Mucosa of gallbladder (tissue), 1 donor: ENCODE results near the gene BMP7. TPM values are rescaled to one million over a fixed set of nuclear protein-coding genes. Genes with fewer than 3 reads are reported as not detected.

Experiments
- DNase-seq: peaks from one replicate; pipeline ENCODE4 v3.0.0-alpha.2; 2020; ENCODE audit warnings: low spot score
- total RNA-seq: library from RNA; stranded (reverse); gene quantifications from one replicate; pipeline ENCODE4 v1.2.1, GENCODE V29; 2021
- donor health status: DM: no; HTN: no; CAD: no.

Gene BMP7
- total RNA-seq, result 1.2 TPM

DNA sequence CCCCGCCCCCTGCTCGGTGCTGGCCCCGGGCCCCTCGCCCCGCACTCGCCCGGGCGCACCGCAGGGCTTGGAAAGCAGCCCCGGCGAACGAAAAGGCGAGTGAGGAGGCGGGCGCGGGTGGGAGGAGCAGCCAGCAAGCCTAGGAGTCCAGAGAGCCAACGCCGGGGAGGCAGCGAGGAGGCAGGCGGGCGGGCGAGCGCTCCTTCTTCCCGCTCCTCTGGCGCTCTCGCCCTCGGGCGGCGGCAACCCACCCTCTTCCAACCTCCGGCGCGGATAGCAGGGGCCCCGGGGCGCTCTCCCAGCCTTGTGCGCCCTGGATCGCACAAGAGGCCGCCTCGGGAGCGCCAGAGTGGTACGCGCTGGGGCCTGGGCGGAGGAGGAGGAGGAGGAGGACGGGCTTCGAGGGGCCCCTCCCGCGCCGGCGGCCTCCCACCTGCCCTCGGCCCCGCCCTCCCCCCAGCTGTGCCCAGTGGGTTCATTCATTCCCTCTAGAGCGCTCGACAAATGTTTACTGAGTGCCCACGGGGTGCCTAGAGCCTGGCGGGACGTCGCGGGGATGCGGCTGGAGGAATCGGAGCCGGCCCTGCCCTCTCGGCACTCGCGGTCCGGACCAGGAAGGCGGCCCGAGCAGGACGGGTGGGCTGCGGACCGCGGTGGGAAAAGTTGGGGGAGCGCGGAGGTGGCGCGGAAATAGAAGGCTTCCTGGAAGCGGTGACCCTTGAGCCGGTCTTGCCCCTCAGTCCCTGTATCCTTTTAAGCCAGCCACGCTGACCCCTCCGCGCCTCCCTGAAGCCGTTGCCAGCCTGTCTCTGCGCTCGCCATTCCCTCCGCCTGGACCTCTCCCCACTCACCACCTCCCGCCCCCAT is at the start of gene BMP7:
TSS of gene BMP7 (minus strand) at position 351 of the 867 bp plus-strand sequence. CDS start 519 bp downstream, outside the sequence.
- DNase-seq, result no peak

DNA sequence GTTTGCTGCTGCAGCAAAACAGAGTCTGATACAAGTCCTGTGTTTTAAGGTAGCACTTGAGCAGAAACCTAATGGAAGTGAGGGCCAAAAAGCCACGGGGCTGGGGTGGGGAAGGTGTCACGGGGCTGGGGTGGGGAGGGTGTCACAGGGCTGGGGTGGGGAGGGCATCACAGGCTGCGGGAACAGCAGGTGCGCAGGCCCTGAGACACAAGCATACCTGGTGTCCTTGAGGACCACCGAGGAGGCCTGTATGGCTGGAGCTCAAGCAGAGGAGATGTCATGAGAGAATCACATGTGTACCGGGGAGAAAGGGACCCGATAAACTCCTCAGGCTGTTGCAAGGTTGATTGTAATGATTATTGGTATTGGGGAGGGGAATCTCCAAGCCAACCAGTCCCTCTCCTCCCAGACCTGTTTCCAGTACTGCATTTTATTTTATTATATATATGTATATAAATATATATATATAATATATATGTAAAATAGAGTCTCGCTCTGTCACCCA is 49.6 kb upstream of the BMP7 start:
- no peak for DNase-seq

DNA sequence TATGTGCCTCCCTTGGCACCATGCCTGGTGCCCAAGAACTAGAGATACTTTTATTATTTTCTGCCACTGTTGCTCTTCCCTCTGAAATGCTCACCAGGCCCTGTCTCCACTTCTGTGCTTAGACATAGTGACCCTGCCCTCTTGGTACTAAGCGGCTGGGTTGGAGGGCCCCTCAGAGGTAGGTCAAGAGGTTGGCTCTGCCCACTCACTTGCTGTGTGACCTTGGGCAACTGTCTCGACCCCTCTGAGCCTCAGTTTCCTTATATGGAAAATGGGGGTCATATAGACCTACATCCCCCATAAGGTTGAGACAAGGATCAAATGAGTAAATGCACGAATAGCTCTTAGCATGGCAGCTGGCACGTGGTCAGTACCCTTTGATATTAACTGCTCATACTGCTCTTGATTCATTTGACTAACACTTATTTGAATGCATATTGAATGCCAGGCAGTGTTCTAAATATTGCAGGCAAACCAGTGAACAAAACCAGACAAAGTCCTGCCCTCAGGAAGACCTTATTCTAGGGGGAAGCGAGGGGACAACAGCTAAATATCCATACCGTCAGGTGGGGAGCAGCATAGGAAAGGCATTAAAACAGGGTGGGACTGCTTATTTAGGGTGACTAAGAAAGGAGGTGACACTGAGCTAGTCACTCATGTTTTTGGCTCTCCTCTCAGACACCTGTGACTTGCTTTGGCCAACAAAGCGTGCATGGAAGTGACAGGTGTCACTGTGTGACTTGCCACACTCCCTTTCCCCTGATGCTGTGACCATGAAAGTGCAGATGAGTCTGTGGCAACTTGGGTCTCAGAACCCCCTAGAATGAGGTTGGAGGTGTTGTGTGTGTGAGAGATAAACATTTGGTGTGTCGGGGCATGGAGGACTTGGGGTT is 48.9 kb upstream of the BMP7 start:
- DNase-seq, result no peak

DNA sequence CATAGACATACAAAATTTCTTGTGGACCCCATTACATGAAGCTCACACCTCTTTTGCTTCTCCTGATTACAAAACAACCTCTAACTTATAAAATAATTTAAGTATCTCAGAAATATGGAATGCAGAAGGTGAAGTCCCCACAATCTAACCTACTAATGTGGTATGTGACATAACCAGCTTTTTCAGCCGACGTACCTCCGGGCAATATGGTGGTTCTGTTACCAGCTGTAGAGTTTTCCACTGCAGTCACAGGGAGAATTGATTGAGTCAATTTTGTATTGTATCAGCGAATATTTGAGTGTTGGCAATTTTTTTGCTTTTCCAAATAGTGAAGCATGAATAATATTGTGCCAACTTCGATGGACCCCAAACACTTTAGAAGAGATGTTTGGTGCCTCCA is 47.5 kb upstream of the BMP7 start:
- DNase-seq, result no peak

DNA sequence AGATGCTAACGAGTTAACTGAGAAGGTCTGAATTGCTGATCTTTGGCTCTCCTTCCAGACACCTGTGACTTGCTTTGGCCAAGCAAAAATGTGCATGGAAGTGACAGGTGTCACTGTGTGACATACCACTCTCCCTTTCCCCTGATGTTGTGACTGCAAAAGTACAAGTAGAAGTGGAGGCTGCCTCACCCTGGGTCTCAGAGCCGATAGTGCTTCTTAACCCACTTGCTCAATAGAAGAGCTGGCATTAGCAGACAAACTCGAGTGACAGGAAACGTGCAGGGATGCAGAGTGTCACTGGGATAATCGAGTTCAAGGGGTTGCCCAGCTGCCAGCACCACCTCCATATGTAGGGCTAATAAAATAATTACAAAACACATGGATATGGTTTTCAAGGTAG is 46.8 kb upstream of the BMP7 start:
- DNase-seq, result no peak

DNA sequence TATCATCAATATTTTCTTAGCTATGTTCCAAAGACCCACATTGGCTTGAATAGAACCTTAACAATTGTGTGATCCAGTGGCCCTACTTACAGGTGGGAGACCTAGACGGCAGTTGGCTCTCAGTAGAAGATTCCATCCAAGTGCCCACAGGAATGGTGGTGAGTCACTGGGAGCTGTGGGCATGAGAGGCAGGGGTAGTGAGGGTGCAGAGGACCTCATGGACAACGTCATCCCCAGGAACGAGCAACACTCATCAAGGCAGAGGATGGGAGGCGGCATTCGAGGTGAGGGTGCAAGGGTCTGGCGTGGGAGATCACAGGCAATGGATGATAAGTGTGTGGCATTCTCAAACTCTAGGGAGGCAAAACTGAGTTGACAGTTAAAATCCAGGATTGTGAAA is 45.7 kb upstream of the BMP7 start:
- DNase-seq, result no peak

DNA sequence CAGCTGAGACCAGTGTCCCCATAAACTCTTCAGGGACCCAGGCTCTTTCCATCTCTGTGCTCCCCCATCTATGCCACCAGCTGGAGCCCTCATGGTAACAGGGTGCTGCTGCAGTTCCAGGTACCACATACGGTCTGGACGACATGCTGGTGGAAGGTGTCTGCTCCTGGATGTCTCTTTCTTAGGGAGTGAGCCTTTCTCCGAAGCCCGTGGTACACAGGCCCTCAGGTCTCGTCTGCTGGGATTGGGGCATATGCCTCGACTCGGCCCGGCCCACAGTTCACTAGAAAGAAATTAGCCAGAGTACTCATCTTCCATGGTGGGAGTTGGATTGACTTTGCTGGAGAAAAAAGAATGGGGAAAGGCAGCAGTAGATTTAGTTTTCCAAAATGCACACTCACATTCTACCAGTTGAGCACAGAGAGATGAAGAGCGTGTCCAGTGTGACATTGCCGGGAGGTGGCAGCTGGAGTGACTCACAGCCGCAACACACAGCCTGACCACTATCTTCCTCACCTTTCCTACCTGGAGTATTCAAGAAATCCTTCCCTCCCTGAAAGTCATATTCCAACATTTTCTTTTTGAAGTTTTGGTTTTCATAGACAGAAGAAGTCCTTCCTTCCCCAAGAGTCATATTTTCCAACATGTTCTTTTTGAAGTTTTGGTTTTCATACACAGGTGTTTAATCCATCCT is 44.5 kb upstream of the BMP7 start:
- DNase-seq, result no peak

DNA sequence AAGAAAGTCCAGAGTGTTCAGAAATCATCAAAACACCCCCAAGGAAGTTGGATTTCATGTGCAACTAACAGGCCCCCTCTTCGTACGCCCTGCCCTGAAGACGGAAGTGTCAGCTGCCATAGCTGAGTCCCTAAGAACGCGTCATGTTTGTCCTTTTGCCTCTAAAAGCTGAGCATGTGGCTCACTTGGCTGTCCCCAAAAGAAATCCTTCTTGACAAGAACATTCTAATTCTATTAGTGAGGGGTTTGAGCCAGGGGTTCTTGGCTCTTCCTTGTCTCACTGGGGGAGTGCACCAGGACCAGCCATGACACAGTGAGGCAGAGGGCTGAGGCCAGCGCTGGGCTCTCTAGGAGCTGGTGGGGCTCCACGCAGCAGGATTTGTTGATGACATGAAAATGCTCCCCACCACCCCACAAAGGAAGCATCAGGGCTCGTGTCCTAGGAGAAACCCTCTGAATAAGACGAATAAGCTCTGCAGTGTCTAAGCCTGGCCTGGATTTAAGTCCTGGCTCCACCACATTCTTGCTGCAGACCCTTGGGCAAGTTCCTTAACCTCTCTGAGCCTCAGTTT is 43.2 kb upstream of the BMP7 start:
- no peak for DNase-seq

DNA sequence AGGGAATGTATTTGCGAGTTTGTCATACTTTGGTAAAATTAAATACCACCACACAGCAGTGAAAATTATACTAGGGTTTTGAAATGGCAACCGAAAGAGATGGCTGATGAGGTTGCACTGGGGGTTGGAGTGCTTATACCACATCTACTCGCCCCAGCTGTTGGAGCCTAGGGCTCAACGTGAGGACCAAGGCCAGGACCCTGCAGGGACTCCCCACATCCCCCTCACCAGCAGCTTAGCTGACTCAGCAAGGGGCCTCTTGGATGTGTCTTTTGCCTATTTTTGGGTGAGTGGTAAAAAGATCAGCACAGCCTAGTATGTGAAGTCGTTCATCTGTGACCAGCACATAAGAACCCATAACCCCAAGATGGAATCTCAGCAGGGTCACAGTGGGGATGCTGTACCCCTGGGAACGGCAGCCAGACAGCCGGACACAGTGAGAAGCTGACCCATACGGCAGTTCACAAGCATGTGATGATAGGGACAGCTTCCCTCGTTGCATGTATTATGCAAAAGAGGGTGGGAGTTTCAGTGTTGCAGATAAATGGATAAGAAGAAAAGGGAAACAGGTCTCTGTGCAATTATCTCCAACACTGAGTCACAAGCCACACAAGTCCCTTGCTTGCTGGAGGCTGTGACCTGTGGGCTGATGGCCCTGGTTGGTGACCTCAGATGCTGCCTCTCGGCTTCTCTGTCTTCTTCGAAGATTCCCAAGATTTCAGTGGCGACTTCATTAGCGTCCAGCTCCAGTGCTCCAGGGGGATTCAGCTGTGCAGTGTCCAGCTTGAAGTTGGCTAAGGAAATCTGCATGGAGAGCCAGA is 42.2 kb upstream of the BMP7 start:
- no peak for DNase-seq

DNA sequence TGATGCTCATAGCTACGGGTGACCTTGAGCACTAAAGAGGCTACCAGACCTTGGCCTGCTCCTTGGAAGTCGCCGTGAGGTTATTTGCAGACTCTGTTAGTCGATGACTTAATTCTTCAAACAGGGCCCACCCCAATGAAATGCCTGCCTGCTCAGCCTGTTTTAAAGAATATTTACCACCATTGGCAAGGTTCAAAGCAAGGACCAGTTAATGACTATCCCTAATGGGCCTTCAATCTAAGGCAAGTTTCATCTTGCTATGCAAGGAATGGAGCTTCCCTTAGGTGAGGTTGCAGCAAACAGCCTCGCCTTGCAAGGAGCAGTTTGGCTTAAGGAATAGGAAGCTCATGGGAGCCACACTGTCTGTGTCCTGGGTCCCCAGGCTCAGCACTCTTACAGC is 40.3 kb upstream of the BMP7 start:
- DNase-seq, result no peak

DNA sequence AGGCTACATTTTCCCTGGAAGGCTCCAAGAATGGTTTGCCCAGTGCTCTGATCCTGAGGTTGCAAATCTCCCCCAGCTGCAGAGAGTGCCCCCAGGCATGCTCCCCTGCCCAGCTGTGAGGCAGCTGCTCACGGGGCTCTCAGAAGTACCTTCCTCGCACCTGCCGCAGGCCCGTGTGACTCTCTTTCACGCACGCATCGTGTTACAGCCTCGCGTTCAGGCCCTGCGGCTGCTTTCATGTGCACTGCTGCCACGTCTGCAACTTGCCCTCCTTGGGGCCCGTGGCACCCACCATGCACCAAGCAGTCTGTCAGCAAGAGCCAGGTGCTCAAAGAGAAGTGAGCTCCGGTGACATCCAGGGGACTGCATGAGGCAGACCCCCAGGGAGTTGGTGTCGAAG is 34.6 kb upstream of the BMP7 start:
- DNase-seq, result no peak

DNA sequence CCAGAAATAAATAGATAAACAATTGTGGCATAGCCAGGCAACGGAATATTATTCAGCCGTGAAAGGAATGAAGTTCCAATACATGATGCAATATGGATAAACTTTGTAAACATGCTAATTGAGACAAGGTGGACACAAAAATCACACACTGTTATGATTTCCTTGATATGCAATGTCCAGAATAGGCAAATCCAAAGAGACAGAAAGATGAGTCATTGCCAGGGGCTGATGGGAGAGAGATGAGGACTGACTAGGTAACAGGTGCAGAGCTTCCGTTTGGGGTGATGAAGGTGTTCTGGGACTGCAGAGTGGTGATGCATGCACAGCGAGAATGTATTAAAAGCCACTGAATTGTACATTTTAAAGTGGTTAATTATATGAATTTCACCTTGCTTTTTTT is 32.0 kb upstream of the BMP7 start:
- no peak for DNase-seq

DNA sequence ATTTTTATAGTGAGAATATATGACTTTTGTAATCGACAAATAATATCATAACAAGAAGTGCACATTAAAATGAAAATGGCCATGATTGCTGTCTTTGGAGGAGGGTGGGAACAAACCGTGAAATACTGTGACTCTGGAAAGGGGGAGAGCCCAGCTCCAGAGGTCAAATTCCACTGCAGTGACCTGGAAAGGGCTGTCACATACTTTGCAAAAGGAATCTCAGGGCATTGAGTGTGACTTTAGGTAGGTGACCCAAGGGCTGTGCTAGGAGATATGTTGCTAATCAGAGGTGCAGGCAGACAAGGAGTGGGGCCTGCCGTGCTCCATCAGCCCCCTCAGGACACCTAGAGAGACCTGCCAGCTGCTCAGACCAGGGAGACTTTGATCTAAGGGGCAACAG is 28.1 kb upstream of the BMP7 start:
- no peak for DNase-seq

DNA sequence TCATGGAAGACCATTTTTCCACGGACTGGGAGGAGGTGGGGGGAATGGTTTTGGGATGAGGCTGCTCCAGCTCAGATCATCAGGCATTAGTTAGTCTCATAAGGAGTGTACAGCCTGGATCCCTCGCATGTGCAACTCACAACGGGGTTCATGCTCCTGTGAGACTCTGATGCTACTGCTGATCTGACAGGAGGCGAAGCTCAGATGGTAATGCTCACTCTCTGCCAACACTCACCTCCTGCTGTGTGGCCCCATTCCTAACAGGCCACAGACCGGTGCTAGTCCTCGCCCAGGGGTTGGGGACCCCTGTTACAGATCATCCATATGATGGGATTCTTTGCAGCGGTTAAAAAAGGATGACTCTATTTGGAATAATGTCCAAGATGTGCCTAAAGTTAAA is 27.6 kb upstream of the BMP7 start:
- no peak for DNase-seq

DNA sequence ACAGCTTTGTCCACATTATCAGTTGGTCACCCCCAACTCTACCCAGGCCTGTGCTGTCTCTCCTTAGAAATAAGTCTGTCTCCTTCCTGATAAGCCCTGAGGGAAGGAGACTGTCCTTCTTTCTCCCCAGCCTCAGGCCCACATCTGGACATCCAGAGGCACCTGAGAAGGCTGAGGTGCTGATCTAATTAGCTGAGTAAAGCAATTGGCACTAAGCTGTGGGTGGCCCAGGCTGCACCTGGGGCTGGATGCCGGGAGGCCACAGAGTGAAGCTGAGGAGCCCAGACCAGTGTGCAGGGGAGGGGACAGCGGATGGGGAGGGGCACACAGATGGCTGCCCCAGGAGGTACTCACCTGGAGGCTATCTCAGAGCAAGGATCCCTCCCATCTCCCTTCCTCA is 26.2 kb upstream of the BMP7 start:
- no peak for DNase-seq

DNA sequence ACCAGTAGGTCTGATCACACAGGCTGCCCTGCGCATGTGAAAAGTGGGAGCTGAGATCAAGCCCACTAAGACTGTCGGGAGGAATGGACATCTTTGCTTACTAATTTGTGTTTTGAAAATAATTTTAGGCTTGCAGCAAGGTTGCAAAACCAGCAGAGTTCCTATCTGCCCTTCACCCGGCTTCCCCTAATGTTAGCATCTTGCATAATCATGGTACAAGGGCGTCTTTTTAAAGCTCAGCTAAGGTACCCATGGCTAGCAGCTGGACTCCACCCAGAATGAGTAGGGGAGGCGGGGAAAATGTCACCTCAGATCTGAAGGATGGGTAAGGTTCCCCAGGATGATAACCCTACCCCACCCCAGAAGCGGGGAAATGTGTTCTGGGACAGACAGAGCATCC is 25.3 kb upstream of the BMP7 start:
- no peak for DNase-seq

DNA sequence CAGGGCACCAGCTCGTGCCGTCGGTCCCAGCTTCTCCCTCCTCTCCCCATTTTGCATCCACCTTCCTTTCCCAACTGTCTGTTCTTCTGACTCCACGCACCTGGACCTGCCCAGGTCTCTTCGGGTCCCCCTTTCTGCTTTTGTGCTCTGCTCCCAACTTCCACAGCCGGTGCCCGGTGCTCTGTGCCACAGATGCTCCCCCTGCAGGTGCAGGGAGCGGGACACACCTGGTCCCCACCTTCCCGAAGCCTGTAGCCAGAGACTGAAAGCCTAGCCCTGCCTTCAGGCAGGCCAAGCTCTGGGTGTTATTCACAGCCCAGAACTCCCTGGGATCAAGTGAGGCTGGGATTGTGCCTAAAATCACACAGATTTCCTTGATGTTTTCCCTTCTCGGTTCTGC is 24.6 kb upstream of the BMP7 start:
- DNase-seq, result no peak

DNA sequence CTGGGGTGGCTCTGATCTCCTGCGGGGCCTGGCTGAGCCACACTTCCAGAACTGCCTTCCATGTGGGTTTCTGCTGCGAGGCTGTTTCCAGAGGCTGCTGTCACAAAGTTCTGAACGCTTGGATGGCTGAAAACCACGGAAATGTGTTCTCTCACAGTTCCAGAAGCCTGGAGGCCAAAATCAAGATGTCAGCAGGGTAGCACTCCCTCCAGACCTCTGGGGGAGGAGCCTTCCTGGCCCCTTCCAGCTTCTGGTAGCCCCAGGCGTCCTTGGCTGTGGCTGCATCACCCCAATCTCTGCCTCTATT is 23.7 kb upstream of the BMP7 start:
- no peak for DNase-seq

DNA sequence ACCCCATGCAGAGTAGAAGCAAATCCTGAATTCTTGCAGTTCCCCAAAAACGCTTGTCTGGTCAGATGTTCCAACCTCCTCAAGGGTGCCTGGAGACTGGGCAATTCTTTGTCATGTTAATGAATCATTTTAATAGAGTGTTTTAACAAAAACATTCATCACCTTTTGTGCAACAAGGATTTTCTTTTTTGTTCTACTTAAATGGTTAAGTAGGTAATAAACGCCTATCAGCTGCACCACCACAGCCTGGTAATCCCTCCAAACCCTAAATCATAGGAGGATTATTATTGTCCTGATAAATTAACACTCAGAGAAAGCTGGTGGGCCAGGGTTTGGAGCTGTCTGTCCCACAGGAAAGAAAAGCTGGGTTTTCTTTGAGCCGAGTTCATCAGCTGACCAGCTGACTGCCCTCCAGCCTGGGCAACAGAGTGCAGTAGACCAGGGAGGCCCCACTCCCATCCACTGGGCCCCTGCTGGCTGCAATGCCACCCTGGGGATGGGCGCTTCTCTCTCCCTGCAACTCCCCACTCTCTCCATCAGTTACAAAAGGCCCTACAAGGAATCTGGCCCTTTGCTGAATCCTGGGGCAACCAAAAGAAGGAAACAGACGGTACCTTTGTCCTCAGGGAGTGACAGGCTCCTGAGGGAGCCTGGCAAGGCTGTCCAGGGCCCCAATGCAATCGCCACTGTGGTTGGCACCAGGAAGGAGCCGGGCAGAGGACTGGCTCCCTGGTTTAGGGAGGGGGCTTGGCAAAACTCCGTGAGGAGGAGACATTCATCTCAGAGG is 23.1 kb upstream of the BMP7 start:
- no peak for DNase-seq

DNA sequence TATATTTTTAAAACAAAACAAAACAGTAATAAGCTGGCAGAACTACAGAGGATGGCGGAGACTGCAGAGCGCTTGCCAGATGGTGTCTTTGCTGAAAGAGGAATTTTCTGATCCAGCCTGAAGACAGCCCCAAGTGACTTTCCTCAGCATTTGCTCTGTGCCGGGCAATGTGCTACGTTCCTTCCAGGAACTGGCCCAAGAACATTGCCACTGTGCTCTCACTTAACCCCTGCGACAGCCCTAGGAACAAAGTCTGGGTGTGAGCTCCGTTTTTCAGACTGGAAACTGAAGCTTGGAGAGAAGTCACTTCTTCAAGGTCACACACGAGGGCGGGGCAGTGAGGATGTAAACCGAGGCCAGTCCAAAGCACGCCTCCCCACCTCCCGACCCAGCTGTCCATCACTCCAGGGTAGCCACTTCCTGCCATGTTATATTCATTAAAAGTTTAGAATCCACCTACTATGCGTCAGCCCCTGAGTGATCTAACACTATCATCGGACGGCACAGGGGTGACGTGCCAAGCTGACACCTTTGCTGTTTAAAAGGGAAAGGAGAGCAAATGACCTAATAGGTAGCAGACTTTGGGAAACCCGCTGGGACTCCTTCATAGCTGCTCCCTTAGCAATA is 22.3 kb upstream of the BMP7 start:
- no peak for DNase-seq
